HL-60 (cell line): ENCODE results near the gene PRPF6.

Experiments
- CTCF ChIP-seq: IDR thresholded peaks from one replicate; pipeline ENCODE4 v1.5.1; 2011; ENCODE audit warnings: low read length, control low read depth, inconsistent platforms; ENCODE audit not compliant: insufficient read depth
- GABPA ChIP-seq: IDR thresholded peaks from 2 replicates; pipeline ENCODE4 v1.6.1; 2012; ENCODE audit warnings: low read depth

GRCh38 chr20:64030371-64031134, 49.6 kb downstream of the PRPF6 start:
- no peak for TF ChIP-seq CTCF
- no peak for TF ChIP-seq GABPA
